Ectodermal cell (in vitro differentiated cells): ENCODE data around the gene ANKS3.

ENCODE experiments used
- H3K27ac ChIP-seq: 2 replicates; pipeline ENCODE4 v1.7.0; 2013; ENCODE audit warnings: mild to moderate bottlenecking, low read depth, low read length; ENCODE audit not compliant: insufficient read depth, poor library complexity, severe bottlenecking
- H3K27me3 ChIP-seq: 2 replicates; pipeline ENCODE4 v1.7.0; 2013; ENCODE audit warnings: mild to moderate bottlenecking, low read length; ENCODE audit not compliant: insufficient read depth, control insufficient read depth, poor library complexity, severe bottlenecking
- H3K36me3 ChIP-seq: one replicate; pipeline ENCODE4 v1.7.0; 2013; ENCODE audit warnings: low read length; ENCODE audit not compliant: control insufficient read depth, insufficient read depth
- H3K4me1 ChIP-seq: one replicate; pipeline ENCODE4 v1.7.0; 2013; ENCODE audit warnings: low read length; ENCODE audit not compliant: control insufficient read depth, insufficient read depth
- H3K4me3 ChIP-seq: 2 replicates; pipeline ENCODE4 v1.7.0; 2013; ENCODE audit warnings: low read depth, low read length, control low read depth; ENCODE audit not compliant: insufficient read depth
- H3K9me3 ChIP-seq: 2 replicates; pipeline ENCODE4 v1.7.0; 2013; ENCODE audit warnings: mild to moderate bottlenecking, low read length, moderate library complexity; ENCODE audit not compliant: control insufficient read depth
- WGBS, 2 experiments: methylation state at CpG; one replicate each; pipeline ENCODE4 v1.1.7; 2013; ENCODE audit warnings: missing lambda C conversion rate in 2 of 2; 5-methylcytosine and 5-hydroxymethylcytosine counted together

The ANKS3 gene

DNA sequence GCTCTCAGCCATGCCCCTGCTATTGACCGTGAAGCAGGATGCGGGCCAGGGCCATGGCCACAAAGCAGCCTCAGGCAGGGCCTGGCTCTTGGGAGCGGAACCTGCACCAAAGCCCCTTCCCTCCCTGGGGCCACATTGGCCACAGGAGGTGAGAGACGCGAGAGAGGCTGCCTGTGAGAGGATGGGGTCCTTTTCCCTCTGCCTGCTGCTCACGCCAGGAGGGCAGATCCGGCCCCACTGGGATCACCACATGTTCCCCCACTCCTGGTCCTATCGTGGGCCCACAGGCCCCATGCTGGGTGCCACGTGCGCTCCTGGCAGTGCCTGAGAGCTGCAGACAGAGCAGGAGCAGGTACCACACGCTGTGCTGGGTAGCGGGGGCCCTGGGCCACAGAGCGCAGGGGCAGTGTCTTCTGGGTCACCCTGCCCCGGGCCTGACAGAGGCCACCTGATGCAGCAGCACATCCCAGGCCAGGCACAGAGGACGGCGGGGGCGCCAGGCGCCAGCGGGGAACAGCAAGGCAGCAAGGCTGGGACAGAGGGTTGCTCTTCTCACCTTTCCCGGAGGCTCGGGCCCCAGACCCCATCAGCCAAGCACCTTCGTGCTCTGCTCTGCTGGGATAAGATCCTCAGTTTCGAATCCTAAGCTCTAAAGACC, 49.9 kb downstream of the ANKS3 start:
- H3K4me3 ChIP-seq, result no peak overlapping the region
- no peaks in the 10 kb centered on the region for H3K4me1 ChIP-seq
- WGBS, 2 experiments, result 96 to 97% methylated on average over 23 of the region's 23 CpGs
- peaks cover 7% of the 10 kb centered on the region for H3K36me3 ChIP-seq
- no peaks in the 10 kb centered on the region for H3K27me3 ChIP-seq
- no peak overlapping the region for H3K27ac ChIP-seq
- no peaks in the 10 kb centered on the region for H3K9me3 ChIP-seq

DNA sequence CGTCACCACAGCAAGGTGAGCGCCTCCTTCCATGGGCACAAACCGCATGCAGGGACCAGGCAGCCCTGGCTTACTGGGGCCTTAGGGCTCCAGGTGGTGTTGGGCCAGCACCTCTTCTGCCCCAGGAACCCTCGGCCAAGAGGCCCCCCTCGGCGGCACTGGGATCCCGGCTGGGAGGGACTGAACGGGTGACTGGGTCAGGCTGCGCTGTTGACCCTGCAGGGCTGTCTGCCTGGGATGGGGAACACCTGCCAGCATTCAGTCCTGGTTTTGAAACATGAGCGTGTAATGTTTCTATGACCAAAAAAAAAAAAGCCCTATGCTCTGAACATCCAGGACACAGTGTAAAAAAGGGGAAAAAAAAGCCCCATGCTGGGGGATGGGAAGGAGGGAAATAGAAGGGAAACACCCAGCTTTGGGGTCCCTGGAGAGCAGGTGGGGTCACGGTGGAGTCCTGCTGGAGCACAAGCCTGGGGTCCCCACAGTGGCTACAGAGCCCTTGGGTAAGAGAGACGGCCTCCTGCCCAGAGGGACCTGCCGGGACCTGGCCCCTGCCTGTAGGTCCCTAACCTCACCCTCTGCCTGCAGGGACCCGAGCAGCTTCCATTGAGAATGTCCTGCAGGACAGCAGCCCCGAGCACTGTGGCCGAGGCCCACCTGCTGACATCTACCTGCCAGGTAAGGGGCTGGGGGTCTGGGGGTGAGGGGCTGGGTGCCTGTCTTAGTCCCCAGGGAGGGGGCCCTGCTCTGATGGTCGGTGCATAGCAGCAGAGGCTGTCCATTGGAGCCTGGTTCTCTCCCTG, 50.6 kb downstream of the ANKS3 start:
- H3K9me3 ChIP-seq, result no peaks in the 10 kb centered on the region
- H3K4me3 ChIP-seq, result no peak overlapping the region
- no peak overlapping the region for H3K27ac ChIP-seq
- peaks cover 7% of the 10 kb centered on the region for H3K36me3 ChIP-seq
- H3K27me3 ChIP-seq, result no peaks in the 10 kb centered on the region
- no peaks in the 10 kb centered on the region for H3K4me1 ChIP-seq
- 93 to 95% methylated on average over 17 of the region's 17 CpGs for WGBS, 2 experiments

DNA sequence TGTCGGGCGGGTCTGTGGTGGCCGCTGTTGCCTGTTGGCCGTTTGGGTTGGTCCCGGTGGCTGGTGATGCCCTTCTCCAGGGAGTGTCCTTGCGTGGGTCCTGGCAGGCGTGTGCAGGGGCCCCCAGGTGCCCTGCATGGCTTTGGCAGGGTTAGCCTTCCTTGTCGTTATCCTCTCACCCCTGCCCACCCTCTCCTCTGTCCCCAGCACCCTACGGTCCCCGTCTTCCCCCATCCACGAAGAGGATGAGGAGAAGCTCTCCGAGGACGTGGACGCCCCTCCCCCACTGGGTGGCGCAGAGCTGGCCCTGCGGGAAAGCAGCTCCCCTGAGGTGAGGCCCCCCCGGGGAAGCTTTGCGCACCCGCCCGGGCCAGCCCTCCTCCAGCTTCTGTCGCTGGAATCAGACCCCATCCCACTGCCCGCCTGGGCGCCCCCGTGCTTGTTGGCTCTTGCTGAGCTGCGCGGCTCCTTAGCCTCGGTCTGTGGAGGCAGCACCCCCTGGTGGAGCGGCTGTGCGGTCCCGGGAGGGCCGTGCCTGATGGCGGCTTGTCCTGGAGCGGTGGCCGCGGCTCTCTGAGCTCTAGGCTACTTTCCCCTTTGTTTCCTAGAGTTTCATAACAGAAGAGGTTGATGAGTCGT, 51.3 kb downstream of the ANKS3 start:
- Histone ChIP-seq H3K4me3 (no peak overlapping the region), H3K27me3 (no peaks in the 10 kb centered on the region), H3K27ac (no peak overlapping the region), H3K9me3 (no peaks in the 10 kb centered on the region), H3K36me3 (peaks cover 7% of the 10 kb centered on the region), H3K4me1 (no peaks in the 10 kb centered on the region)
- WGBS, 2 experiments, result 81 to 83% methylated on average over 36 of the region's 36 CpGs

DNA sequence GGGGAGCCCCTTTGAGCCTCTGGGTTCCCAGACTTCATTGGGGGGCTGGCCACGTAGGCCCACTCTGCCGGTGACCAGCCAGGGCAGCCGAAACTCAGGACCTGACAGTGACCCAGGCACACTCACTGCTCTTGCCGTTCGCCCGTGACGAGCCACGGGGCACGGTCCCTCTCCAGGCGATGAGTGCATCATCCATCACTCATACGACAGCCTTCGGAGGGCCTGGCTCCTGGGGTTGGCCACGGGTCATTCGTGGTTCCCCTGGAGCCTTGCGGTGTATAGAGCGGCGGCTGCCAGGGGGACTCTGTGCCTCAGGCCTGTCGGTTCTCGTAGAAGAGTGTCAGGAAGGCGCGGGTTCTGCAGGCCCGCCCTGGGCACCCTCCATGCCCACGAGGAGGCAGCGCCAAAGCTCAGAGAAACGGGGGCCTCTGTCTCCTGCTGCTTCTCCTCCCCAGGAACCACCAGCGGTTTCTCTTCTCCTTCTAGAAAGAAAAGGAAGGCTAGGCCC, 51.9 kb downstream of the ANKS3 start:
- no peak overlapping the region for H3K4me3 ChIP-seq
- no peaks in the 10 kb centered on the region for H3K9me3 ChIP-seq
- 94% methylated on average over 26 of the region's 26 CpGs for WGBS, 2 experiments
- no peaks in the 10 kb centered on the region for H3K4me1 ChIP-seq
- no peak overlapping the region for H3K27ac ChIP-seq
- H3K36me3 ChIP-seq, result peaks cover 7% of the 10 kb centered on the region
- no peaks in the 10 kb centered on the region for H3K27me3 ChIP-seq

DNA sequence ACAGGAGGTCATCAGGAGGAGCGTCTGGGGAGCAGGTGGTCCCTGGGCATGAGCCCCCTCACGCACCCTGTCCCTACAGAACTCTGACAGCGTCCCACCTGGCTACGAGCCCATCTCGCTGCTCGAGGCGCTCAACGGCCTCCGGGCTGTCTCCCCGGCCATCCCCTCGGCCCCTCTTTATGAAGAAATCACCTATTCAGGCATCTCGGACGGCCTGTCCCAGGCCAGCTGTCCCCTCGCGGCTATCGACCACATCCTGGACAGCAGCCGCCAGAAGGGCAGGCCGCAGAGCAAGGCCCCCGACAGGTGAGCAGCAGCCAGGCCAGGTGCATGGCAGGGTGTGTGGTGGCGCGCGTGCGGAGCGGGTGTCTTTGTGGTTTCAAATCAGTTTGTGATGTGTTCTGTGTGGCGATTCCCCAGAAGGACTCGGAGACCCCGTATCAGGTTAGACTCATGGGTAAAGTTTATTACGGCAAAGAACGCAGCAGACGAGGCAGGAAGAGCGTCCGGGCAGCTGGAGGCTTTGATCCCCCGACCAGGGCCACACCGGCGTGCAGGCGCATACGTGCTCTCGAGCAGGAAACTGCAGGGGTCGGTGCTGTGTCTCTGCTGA, 52.5 kb downstream of the ANKS3 start:
- 96 to 97% methylated on average over 39 of the region's 39 CpGs for WGBS, 2 experiments
- Histone ChIP-seq H3K4me1 (no peaks in the 10 kb centered on the region), H3K36me3 (peaks cover 7% of the 10 kb centered on the region)

DNA sequence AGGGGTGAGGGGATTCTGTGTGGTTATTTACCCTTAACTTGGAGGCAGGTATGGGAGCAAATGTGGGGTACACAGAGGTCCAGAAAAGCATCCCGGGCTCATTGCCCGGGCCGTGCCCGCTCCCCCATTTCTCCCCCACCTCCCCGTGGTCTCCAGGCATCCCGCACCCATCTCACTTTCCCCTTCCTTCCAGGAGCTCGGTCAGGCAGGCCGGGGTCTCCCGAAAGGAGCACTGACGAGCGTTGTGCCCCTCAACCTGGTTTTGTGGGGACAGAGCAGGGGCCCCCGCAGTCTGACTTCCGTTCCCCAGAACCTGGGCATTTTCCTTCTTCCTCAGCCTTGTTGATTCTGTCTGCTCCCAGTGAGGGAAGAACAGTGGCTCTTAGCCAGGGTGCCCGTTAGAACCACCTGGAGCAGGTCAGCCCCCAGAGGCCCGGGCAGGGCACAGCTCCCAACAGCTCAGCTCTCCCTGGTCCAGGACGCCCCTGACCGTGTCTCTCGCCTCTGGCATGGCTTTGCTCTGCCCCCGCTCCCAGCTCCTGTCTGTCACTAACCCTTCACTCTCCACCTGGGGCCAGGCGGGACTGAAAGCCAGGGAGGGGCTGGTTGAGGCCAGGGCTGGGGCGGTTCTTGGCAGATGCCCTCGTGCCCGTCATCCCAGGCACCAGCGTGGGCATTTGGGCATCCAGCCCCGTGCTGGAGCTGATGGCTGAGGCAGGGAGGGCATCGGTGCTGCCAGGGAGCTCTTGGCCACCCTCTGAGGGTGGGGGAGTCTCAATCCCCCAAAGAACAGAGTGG, 53.2 kb downstream of the ANKS3 start:
- Histone ChIP-seq H3K36me3 (peaks cover 7% of the 10 kb centered on the region), H3K9me3 (no peaks in the 10 kb centered on the region)

More for the DNA sequence above, 52.5 kb downstream of the ANKS3 start:
- no peaks in the 10 kb centered on the region for H3K9me3 ChIP-seq
- H3K27ac ChIP-seq, result no peak overlapping the region
- H3K4me3 ChIP-seq, result no peak overlapping the region
- H3K27me3 ChIP-seq, result no peaks in the 10 kb centered on the region

DNA sequence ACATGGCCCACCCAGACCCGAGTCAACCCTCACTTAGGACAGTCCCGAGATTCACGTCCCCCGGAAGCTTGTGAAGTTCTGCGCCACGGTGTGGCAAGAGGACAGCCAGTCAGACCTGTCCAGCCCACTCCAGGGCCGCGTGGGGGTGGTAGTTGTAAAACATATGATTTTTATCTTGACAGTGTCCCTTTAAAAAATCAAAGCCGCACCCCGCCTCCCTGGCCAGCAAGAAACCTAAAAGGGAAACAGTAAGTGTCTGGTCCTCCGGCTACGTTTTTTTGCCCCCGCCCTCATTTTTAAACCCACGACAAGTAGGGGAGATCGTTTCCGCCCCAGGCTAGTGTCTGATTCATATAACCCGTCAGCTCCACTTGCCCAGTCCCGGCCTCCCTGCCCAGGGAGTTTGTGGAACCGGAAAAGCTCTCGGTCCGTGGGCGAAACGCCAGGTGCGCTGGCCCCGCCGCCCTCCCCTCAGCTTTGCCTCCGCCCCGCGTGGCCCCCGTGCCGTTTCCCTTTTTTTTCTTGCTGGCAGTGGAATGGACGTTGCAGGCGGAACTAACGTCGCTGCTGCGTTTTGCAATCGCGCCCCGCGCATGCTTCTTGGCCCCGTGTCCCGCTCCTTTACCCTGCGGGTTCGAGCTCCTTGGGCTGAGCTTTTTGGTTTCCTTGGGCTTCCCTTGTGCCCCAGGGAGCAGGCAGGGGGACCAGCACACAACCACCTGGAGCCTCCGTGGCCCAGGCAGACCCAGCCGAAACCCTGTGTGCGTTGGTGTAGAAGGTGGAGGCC, 54.0 kb downstream of the ANKS3 start:
- Histone ChIP-seq H3K27me3 (no peaks in the 10 kb centered on the region), H3K4me3 (no peak overlapping the region), H3K9me3 (no peaks in the 10 kb centered on the region), H3K36me3 (peaks cover 7% of the 10 kb centered on the region), H3K27ac (no peak overlapping the region), H3K4me1 (no peaks in the 10 kb centered on the region)
- 96% methylated on average over 47 of the region's 47 CpGs for WGBS, 2 experiments

More for the DNA sequence above, 53.2 kb downstream of the ANKS3 start:
- Histone ChIP-seq H3K27ac (no peak overlapping the region), H3K4me3 (no peak overlapping the region), H3K27me3 (no peaks in the 10 kb centered on the region), H3K4me1 (no peaks in the 10 kb centered on the region)
- 91 to 93% methylated on average over 26 of the region's 26 CpGs for WGBS, 2 experiments

DNA sequence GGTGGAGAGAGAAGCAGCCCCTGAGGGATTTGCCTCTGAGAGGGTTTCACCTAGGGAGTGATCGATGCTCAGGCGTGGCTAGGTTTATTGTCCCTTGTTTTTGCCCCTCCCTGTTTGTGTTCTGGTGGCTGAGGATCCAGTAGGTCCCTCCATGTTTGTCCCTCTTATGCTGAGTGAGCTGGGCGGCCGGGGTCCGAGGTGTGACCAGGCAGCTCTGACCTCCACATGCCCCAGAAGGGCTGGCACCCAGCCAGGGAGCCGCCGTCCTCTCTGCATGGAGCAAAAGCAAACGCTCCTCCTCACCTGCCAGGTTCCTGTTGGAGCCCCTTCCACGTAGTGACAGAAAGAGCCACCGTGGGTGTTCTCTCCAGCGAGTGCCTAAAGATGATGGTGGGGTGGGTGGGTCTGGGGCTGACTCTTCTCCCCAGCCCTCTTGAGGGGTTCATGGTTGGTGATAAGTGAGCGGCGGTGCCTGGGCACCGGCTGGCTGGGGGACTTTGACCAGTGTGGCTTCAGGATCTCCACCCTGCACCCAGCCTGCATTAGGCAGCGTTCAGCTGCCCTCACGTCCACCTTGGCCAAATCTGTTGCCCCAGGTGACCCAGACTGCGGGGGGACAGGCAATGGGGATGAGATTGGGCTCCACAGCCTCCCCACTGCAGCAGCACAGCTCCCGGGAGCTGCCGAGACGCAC, 54.8 kb downstream of the ANKS3 start:
- peaks cover 7% of the 10 kb centered on the region for H3K36me3 ChIP-seq
- H3K27me3 ChIP-seq, result no peaks in the 10 kb centered on the region
- no peak overlapping the region for H3K4me3 ChIP-seq
- 94% methylated on average over 20 of the region's 20 CpGs for WGBS, 2 experiments
- H3K9me3 ChIP-seq, result no peaks in the 10 kb centered on the region
- H3K27ac ChIP-seq, result no peak overlapping the region
- H3K4me1 ChIP-seq, result no peaks in the 10 kb centered on the region
